BLaER1 (cell line): ENCODE measurements around the gene SCGB1D1.

Experiments used
- H3K27ac ChIP-seq: shearing (Covaris generic); formaldehyde crosslinking; 2 replicates; pipeline ENCODE4 v1.8.1; 2022
- H3K27me3 ChIP-seq: shearing (Covaris generic); formaldehyde crosslinking; 2 replicates; pipeline ENCODE4 v1.8.1; 2022
- H3K36me3 ChIP-seq: shearing (Covaris generic); formaldehyde crosslinking; 2 replicates; pipeline ENCODE4 v1.8.1; 2022
- H3K4me1 ChIP-seq: shearing (Covaris generic); formaldehyde crosslinking; 2 replicates; pipeline ENCODE4 v1.8.1; 2022
- H3K4me2 ChIP-seq: shearing (Covaris generic); formaldehyde crosslinking; 2 replicates; pipeline ENCODE4 v1.8.1; 2022
- H3K4me3 ChIP-seq: shearing (Covaris generic); formaldehyde crosslinking; 2 replicates; pipeline ENCODE4 v1.8.1; 2022
- H3K9ac ChIP-seq: shearing (Covaris generic); formaldehyde crosslinking; 2 replicates; pipeline ENCODE4 v1.8.1; 2022
- H3K9me3 ChIP-seq: shearing (Covaris generic); formaldehyde crosslinking; 2 replicates; pipeline ENCODE4 v1.8.1; 2022
- H4K20me1 ChIP-seq: shearing (Covaris generic); formaldehyde crosslinking; 2 replicates; pipeline ENCODE4 v1.8.1; 2022
- Cebpa-rat ChIP-seq: shearing (Covaris generic); IDR thresholded peaks from 2 replicates; pipeline ENCODE4 v1.8.1; 2022

SCGB1D1 gene, protein sequence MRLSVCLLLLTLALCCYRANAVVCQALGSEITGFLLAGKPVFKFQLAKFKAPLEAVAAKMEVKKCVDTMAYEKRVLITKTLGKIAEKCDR

DNA sequence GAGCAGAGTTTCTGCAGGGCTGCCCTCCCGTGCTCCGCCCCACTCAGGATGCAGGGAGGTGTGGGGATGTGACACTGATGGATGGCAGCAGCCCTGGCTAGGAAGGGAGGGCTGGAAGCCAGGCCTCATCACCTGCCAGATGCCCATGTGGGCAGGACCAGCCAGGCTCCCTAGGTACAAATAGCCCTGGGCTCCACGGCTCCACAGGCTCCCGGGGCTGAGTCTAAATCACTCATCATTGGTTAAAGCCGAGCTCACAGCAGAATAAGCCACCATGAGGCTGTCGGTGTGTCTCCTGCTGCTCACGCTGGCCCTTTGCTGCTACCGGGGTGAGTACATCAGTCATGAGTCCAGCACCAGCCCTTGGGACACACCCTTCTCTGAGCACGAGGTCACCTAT, at the start of gene SCGB1D1:
TSS of gene SCGB1D1 (plus strand) at position 206 of the 400 bp plus-strand sequence. CDS start at position 275, 69 bp downstream.
- no peak within 1 kb of the TSS for H3K4me3 ChIP-seq
- H3K27me3 ChIP-seq, result no peaks in the 10 kb centered on the region
- H3K4me1 ChIP-seq, result no peaks in the 10 kb centered on the region
- no peaks in the 10 kb centered on the region for H4K20me1 ChIP-seq
- no peak within 1 kb of the TSS for H3K9ac ChIP-seq
- no peak within 1 kb of the TSS for H3K4me2 ChIP-seq
- no peak for TF ChIP-seq Cebpa-rat
- H3K9me3 ChIP-seq, result no peaks in the 10 kb centered on the region
- H3K27ac ChIP-seq, result no peak within 1 kb of the TSS
- H3K36me3 ChIP-seq, result no peaks in the 10 kb centered on the region

DNA sequence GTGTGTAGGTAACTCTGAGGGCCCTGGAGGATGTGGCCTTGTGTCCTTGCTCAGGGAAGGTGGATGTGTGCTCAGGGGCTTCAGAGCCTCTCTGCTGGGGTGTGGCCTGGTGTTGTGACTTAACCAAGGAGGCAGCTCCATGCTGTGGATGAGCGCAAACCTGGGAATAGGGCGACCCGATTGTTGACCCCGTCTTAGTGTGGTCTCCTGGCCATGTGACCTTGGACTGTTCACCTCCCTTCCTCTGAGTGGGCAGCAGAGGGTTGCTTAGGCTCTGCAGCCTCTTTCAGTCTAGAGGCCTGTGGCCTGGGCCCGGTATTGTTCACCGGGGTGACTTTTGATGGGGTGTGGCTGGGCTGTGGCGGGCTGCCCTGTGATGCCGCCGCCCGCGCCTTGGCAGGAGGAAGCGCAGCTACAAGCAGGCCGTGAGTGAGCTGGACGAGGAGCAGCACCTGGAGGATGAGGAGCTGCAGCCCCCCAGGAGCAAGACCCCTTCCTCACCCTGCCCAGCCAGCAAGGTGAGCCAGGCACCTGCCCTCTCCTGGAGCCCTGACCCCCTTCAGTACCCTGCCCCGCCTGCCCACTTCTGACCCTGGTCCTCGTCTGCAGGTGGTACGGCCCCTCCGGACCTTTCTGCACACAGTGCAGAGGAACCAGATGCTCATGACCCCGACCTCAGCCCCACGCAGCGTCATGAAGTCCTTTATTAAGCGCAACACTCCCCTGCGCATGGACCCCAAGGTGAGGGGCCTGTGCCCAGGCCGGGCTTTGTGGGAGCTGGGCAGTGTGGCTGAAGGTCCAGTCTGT, 49.5 kb upstream of the SCGB1D1 start:
- Histone ChIP-seq H3K9me3 (no peaks in the 10 kb centered on the region), H3K36me3 (peaks cover 100% of the 10 kb centered on the region), H3K9ac (no peak overlapping the region), H4K20me1 (peaks cover 85% of the 10 kb centered on the region), H3K27ac (no peak overlapping the region), H3K27me3 (no peaks in the 10 kb centered on the region), H3K4me3 (no peak overlapping the region), H3K4me2 (no peak overlapping the region), H3K4me1 (no peaks in the 10 kb centered on the region)
- TF ChIP-seq Cebpa-rat, result no peak

DNA sequence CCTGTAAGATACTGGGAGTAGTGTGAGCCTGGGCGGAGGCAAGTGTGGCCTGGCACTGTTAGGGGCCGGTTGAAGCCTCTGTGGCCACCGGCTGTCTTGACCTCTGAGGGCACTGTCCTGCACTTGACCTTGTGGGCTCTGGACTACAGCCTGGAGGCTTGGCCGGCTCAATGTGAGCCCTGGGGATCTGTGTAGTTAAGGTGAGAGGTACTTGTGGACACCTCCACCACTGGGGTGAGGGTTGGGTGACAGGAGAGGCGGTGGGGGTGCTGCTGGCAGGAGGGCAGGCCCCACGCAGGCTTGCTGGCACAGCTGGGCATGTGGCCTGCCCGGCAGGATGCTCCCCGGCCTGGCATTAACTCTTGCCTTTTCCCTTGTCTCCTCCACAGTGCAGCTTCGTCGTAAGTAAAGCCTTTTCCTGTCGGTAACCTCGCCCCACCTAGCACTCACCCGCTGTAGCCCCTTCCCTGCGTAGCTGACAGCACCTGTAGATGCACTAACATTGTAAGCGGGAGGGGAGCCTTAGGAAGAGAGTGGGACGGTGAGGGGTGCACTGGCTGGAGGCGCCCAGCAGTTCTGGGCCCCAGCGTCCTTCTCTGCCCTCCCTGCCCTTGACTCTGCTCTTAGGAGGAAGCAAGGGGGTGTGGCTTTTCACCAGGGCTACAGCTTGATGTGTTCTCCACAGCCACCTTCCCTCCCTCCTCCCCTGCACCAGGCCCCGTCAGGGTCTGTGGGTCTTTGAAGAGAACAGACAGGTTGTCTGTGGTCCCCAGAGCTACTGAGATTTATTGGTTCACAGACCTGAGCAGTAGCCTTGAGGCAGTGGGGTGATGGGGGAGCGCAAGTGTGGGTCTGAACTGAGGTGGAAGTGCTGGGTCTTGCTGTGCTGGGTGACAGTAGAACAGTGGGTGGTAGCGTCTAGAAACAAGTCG, 48.6 kb upstream of the SCGB1D1 start:
- Histone ChIP-seq H3K27me3 (no peaks in the 10 kb centered on the region), H3K36me3 (peaks cover 100% of the 10 kb centered on the region), H3K9ac (no peak overlapping the region), H3K9me3 (no peaks in the 10 kb centered on the region), H3K4me3 (no peak overlapping the region), H3K4me2 (no peak overlapping the region), H3K27ac (no peak overlapping the region), H4K20me1 (peaks cover 84% of the 10 kb centered on the region), H3K4me1 (no peaks in the 10 kb centered on the region)
- TF ChIP-seq Cebpa-rat, result no peak

DNA sequence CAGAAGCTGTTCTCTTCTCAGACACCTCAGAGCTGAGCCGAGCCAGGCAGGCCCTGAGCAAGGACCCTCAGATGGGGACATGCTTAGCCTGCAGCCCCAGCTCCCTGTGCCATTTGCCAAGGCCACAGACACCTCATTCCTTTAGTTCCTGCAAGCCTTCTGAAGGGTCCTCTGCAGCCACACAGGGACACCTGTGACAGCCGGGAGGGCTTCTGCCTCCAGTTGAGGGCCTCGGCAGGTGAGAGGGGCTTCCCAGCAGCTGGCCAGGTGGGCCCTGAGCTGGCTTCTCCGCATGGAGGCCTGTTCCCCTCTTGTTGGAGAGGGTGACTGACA, 48.0 kb upstream of the SCGB1D1 start:
- Histone ChIP-seq H3K4me3 (no peak overlapping the region), H4K20me1 (peaks cover 84% of the 10 kb centered on the region), H3K36me3 (peaks cover 100% of the 10 kb centered on the region)

DNA sequence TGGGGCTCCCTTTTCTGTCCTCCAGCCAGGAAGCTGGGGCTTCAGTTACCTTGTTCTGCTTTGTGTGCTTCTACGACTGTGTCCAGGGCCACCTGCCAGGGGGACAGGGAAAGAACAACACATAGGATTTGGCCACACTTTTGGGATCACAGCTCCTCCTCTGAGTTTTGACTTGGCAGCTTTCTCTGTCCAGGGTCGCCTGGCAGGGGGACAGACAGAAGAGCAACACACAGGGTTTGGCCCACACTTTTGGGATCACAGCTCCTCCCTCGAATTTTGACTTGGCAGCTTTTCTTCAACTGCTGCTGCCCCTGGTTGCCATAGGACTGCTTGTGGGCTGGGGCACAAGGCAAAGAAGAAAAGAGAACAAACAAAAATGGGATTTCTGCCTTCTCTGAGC, 47.1 kb upstream of the SCGB1D1 start:
- no peak overlapping the region for H3K27ac ChIP-seq

More for the DNA sequence above, 48.0 kb upstream of the SCGB1D1 start:
- no peak overlapping the region for H3K27ac ChIP-seq
- no peak for TF ChIP-seq Cebpa-rat
- no peak overlapping the region for H3K4me2 ChIP-seq
- no peaks in the 10 kb centered on the region for H3K27me3 ChIP-seq
- no peaks in the 10 kb centered on the region for H3K4me1 ChIP-seq
- no peak overlapping the region for H3K9ac ChIP-seq
- H3K9me3 ChIP-seq, result no peaks in the 10 kb centered on the region

DNA sequence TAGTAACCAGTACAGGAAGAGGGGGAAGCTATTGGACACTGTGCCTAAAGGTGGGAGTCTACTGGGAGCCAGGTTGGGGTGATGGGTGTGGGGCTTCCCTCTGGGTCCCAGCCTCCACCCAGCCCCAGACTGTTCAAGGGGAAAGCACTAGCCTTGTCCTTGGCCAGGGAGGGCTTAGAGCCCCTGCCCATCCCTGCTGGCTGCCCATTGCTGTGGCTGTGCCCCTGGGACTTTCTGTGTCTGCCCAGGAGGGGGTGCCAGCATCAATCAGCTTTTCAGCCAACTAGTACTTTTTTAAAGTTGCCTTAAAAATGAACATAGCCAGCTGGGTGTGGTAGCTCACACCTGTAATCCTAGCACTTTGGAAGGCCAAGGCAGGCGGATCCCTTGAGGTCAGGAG, 46.3 kb upstream of the SCGB1D1 start:
- Histone ChIP-seq H3K4me2 (no peak overlapping the region), H3K9ac (no peak overlapping the region), H3K27me3 (no peaks in the 10 kb centered on the region), H4K20me1 (peaks cover 81% of the 10 kb centered on the region), H3K36me3 (peaks cover 100% of the 10 kb centered on the region), H3K9me3 (no peaks in the 10 kb centered on the region), H3K4me1 (peaks cover 9% of the 10 kb centered on the region), H3K4me3 (no peak overlapping the region), H3K27ac (no peak overlapping the region)
- no peak for TF ChIP-seq Cebpa-rat

More for the DNA sequence above, 47.1 kb upstream of the SCGB1D1 start:
- Histone ChIP-seq H3K4me1 (peaks cover 4% of the 10 kb centered on the region), H3K36me3 (peaks cover 100% of the 10 kb centered on the region), H3K9me3 (no peaks in the 10 kb centered on the region), H3K4me2 (no peak overlapping the region), H3K4me3 (no peak overlapping the region), H3K27me3 (no peaks in the 10 kb centered on the region), H3K9ac (no peak overlapping the region), H4K20me1 (peaks cover 84% of the 10 kb centered on the region)
- no peak for TF ChIP-seq Cebpa-rat

DNA sequence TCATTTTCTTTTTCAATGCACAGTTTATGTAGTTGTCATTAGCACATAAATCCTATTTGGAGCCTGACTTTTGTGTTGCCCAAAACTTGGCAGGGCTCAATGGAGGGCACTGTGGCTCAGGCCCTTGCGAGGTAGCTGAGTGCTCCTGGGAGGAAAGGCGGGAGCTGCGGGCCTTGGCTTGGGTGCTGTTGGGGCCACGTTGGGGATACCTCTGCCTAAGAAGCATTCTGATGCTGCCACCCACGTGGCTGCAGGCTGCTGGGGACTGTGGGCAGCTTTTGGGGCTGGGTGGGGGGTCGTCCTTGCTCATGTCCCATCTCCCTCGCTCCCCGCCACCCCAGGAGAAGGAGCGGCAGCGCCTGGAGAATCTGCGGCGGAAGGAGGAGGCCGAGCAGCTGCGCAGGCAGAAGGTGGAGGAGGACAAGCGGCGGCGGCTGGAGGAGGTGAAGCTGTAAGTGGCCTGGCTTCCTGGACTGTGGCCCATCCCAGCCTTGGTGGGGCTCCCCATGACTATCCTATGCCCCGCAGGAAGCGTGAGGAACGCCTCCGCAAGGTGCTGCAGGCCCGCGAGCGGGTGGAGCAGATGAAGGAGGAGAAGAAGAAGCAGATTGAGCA, 45.3 kb upstream of the SCGB1D1 start:
- peaks cover 100% of the 10 kb centered on the region for H3K36me3 ChIP-seq
- no peak for TF ChIP-seq Cebpa-rat

DNA sequence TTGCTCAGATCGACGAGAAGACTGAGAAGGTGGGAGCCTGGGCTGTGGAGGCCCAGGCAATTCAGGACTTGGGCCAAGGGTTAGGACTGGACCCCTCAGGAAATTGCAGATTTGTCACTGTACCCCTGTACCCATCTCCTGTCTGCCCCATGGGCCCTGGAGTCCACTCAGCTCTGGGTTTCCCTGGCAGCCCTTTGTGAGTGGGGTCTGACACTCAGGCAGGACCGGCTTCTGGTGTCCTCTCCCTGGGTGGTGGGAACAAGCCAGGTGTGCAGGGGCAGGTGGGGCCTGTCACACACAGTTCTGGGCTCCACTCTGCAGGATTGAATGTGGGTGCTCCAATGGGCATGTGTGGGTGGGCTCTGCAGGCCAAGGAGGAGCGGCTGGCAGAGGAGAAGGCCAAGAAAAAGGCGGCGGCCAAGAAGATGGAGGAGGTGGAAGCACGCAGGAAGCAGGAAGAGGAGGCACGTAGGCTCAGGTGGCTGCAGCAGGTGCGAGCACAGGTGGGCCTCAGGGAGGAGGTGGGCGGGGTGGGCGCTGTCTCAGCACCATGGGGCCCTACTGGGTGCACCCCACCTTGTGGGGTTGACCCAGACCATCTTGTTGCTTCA, 44.6 kb upstream of the SCGB1D1 start:
- Histone ChIP-seq H3K4me3 (no peak overlapping the region), H3K9me3 (no peaks in the 10 kb centered on the region), H3K27ac (no peak overlapping the region), H3K36me3 (peaks cover 100% of the 10 kb centered on the region), H4K20me1 (peaks cover 71% of the 10 kb centered on the region), H3K4me2 (no peak overlapping the region), H3K4me1 (peaks cover 9% of the 10 kb centered on the region), H3K9ac (no peak overlapping the region), H3K27me3 (no peaks in the 10 kb centered on the region)
- TF ChIP-seq Cebpa-rat, result no peak

More for the DNA sequence above, 45.3 kb upstream of the SCGB1D1 start:
- H3K4me2 ChIP-seq, result no peak overlapping the region
- H3K9ac ChIP-seq, result no peak overlapping the region
- H3K9me3 ChIP-seq, result no peaks in the 10 kb centered on the region
- H4K20me1 ChIP-seq, result peaks cover 71% of the 10 kb centered on the region
- no peaks in the 10 kb centered on the region for H3K27me3 ChIP-seq
- H3K4me3 ChIP-seq, result no peak overlapping the region
- H3K27ac ChIP-seq, result no peak overlapping the region
- peaks cover 9% of the 10 kb centered on the region for H3K4me1 ChIP-seq

DNA sequence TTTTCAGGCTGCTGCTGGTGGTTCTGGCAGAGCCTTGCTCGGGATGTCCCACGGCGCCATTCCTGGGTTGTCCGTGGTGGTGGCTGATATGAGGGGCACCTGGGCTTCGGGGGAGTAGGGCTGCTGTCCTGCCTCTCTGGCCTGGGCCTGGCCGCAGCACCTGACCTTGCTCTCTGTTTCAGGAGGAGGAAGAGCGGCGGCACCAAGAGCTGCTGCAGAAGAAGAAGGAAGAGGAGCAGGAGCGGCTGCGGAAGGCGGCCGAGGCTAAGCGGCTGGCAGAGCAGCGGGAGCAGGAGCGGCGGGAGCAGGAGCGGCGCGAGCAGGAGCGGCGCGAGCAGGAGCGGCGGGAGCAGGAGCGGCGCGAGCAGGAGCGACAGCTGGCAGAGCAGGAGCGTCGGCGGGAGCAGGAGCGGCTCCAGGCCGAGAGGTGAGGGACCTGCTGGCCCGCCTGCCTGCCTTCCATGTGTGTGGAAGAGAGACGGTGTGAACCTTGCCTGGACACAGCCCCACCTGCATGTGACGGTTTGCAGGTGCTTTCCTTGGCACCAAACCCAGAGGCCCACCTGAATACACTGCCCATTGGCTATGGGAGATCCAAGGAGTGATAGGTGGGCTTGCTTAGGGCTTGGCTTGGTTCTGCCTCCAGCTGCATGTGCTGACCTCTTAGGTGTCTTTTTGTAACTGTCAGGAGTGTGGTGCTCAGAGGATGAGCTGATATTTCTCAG, 43.4 kb upstream of the SCGB1D1 start:
- Histone ChIP-seq H3K4me1 (peaks cover 16% of the 10 kb centered on the region), H3K36me3 (peaks cover 100% of the 10 kb centered on the region)

More for the DNA sequence above, 43.4 kb upstream of the SCGB1D1 start:
- H3K9ac ChIP-seq, result no peak overlapping the region
- H3K27me3 ChIP-seq, result no peaks in the 10 kb centered on the region
- H3K4me2 ChIP-seq, result no peak overlapping the region
- TF ChIP-seq Cebpa-rat, result no peak
- H3K4me3 ChIP-seq, result no peak overlapping the region
- peaks cover 70% of the 10 kb centered on the region for H4K20me1 ChIP-seq
- H3K9me3 ChIP-seq, result no peaks in the 10 kb centered on the region
- H3K27ac ChIP-seq, result no peak overlapping the region
